ENCODE results near the gene RANBP10. TPM values are rescaled to one million over a fixed set of nuclear protein-coding genes. Genes with fewer than 3 reads are reported as not detected.

RANBP10 gene
- total RNA-seq, 1 donor from 2014 or later = 11.4 TPM

GRCh38 chr16:67805718-67806427 lies 487 bp downstream of the RANBP10 start:
- Mint-ChIP-seq H3K36me3 (peaks cover 6% of the 10 kb centered on the region), H3K4me3 (peak overlapping the region; percentile 92), H3K27ac (peak overlapping the region; percentile 81), H3K27me3 (ENCODE audit: insufficient read depth, low read depth) (peaks cover 2% of the 10 kb centered on the region), H3K9me3 (no peaks in the 10 kb centered on the region), H3K4me1 (peaks cover 14% of the 10 kb centered on the region)
- Histone ChIP-seq H3K36me3 (no peaks in the 10 kb centered on the region), H3K79me2 (ENCODE audit: low read depth) (peaks cover 53% of the 10 kb centered on the region), H3K9ac (peak overlapping the region; percentile 97), H3F3A (ENCODE audit: low read depth) (peaks cover 9% of the 10 kb centered on the region), H3K4me3 (peak overlapping the region; percentile 98), H3K4me2 (peak overlapping the region; percentile 98), H4K20me1 (ENCODE audit: low read depth) (peaks cover 17% of the 10 kb centered on the region), H3K9me3 (ENCODE audit: low read depth) (no peaks in the 10 kb centered on the region), H2AFZ (replicated peaks) (peak overlapping the region; percentile 83), H3K27me3 (no peaks in the 10 kb centered on the region), H3K4me1 (peaks cover 6% of the 10 kb centered on the region), H3K27ac (peak overlapping the region; percentile 64)
- TF ChIP-seq, protein P1, sequence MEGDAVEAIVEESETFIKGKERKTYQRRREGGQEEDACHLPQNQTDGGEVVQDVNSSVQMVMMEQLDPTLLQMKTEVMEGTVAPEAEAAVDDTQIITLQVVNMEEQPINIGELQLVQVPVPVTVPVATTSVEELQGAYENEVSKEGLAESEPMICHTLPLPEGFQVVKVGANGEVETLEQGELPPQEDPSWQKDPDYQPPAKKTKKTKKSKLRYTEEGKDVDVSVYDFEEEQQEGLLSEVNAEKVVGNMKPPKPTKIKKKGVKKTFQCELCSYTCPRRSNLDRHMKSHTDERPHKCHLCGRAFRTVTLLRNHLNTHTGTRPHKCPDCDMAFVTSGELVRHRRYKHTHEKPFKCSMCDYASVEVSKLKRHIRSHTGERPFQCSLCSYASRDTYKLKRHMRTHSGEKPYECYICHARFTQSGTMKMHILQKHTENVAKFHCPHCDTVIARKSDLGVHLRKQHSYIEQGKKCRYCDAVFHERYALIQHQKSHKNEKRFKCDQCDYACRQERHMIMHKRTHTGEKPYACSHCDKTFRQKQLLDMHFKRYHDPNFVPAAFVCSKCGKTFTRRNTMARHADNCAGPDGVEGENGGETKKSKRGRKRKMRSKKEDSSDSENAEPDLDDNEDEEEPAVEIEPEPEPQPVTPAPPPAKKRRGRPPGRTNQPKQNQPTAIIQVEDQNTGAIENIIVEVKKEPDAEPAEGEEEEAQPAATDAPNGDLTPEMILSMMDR (IDR thresholded peaks at IDR 0.05) = no peak
- TF ChIP-seq EZH2phosphoT487 (IDR thresholded peaks at IDR 0.05) (no peak), EZH2 (IDR thresholded peaks at IDR 0.05) (no peak)
- peak; percentile 41 for DNase-seq (ENCODE audit: low spot score)

DNA sequence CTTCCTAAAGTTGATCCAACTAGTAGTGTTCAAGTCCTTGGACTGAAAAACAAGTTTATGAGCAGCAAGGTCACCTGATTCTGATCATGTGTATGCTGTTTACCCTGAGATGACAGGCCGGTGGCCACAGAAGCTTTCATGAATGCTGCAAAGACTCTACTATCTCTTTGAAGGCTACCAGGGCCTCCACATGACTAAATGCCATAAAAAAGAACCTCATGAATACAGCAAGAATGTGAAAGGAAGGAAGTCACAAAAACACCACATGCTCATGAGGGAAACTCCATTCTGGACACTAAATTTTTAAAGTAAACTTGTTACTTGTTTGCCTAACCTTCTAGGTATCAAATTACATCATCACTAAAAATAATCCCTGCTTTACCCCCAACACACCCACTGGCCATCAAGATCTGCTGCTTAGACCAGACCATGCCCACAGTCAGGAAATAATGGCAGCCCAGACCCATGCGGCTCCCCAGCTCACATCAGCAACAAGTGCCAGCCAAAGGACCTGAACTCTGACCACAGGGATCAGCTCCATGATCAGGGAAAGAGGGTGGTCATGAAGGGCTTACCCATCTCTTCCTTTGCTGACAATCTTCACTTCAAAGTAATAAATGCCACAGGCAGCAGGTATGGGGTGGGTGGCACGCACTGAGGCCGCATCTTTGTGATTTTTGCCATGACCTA lies 1.4 kb downstream of the RANBP10 start:
- Histone ChIP-seq H3K27ac (no peak overlapping the region), H3K79me2 (ENCODE audit: low read depth) (peaks cover 62% of the 10 kb centered on the region), H3K27me3 (no peaks in the 10 kb centered on the region), H3K4me3 (peak overlapping the region; percentile 98), H3K4me2 (peak overlapping the region; percentile 98), H3K36me3 (no peaks in the 10 kb centered on the region), H4K20me1 (ENCODE audit: low read depth) (peaks cover 21% of the 10 kb centered on the region), H3K9ac (peak overlapping the region; percentile 97), H2AFZ (replicated peaks) (no peak overlapping the region), H3K9me3 (ENCODE audit: low read depth) (no peaks in the 10 kb centered on the region), H3K4me1 (peaks cover 6% of the 10 kb centered on the region), H3F3A (ENCODE audit: low read depth) (peaks cover 9% of the 10 kb centered on the region)
- Mint-ChIP-seq H3K27ac (peak overlapping the region; percentile 81), H3K27me3 (ENCODE audit: insufficient read depth, low read depth) (peaks cover 2% of the 10 kb centered on the region), H3K4me1 (peaks cover 14% of the 10 kb centered on the region), H3K36me3 (peaks cover 14% of the 10 kb centered on the region), H3K4me3 (peak overlapping the region; percentile 92), H3K9me3 (no peaks in the 10 kb centered on the region)
- DNase-seq (ENCODE audit: low spot score) = no peak
- TF ChIP-seq EZH2 (IDR thresholded peaks at IDR 0.05) (no peak), EZH2phosphoT487 (IDR thresholded peaks at IDR 0.05) (no peak)
- TF ChIP-seq, protein P1 (IDR thresholded peaks at IDR 0.05) = no peak

DNA sequence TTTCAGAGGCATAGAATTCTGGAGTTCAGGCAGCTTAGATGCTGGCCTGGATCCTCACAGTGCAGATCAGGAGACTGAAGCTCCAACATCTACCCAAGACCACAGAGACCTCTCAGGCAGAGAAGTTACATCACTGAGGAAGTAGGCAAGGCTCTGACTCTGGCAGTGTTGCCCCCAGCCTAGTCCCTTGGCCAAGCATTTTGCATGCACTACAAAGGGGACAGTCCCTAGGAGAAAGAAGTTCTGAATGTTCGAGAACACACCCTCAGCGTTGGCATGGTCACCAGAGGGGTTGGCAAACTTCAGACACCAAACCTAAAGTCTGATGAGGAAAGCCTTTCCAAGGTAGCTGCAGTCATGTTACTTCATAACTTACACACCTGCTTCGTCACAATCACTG lies 2.5 kb downstream of the RANBP10 start:
- Histone ChIP-seq H2AFZ (replicated peaks) (no peak overlapping the region), H3K4me2 (no peak overlapping the region), H3K4me3 (no peak overlapping the region), H4K20me1 (ENCODE audit: low read depth) (peaks cover 27% of the 10 kb centered on the region), H3K9me3 (ENCODE audit: low read depth) (no peaks in the 10 kb centered on the region), H3K9ac (no peak overlapping the region), H3K4me1 (peaks cover 6% of the 10 kb centered on the region), H3F3A (ENCODE audit: low read depth) (peaks cover 9% of the 10 kb centered on the region), H3K36me3 (no peaks in the 10 kb centered on the region), H3K27ac (no peak overlapping the region), H3K79me2 (ENCODE audit: low read depth) (peaks cover 67% of the 10 kb centered on the region), H3K27me3 (no peaks in the 10 kb centered on the region)
- TF ChIP-seq EZH2phosphoT487 (IDR thresholded peaks at IDR 0.05) (no peak), EZH2 (IDR thresholded peaks at IDR 0.05) (no peak)
- TF ChIP-seq, protein P1 (IDR thresholded peaks at IDR 0.05) = no peak
- H3K4me1 Mint-ChIP-seq = peaks cover 14% of the 10 kb centered on the region
- H3K4me3 Mint-ChIP-seq = peak overlapping the region; percentile 92
- no peaks in the 10 kb centered on the region for H3K9me3 Mint-ChIP-seq
- no peak for DNase-seq (ENCODE audit: low spot score)
- peaks cover 2% of the 10 kb centered on the region for H3K27me3 Mint-ChIP-seq (ENCODE audit: insufficient read depth, low read depth)
- H3K36me3 Mint-ChIP-seq = peaks cover 18% of the 10 kb centered on the region
- H3K27ac Mint-ChIP-seq = no peak overlapping the region
